EL (cell line): ENCODE results near the gene SNRNP25.

Experiments
- DNase-seq: peaks from one replicate; pipeline ENCODE4 v3.0.0-alpha.2; 2016

SNRNP25 gene

GRCh38 chr16:104928-105327 lies 51.3 kb downstream of the SNRNP25 start:
- DNase-seq, result no peak

GRCh38 chr16:105521-105920 lies 51.9 kb downstream of the SNRNP25 start:
- DNase-seq, result no peak

- DNase-seq, result peak; percentile 76
Measured at GRCh38 chr16:106623-107324, 53.1 kb downstream of the SNRNP25 start.
